GM19455 (cell line): ENCODE measurements around the gene IFNG-AS1.

Source experiments
- ATAC-seq: cut with Tn5 transposase; IDR thresholded peaks from one replicate; pipeline ENCODE4 v1.9.1; 2021; ENCODE audit not compliant: unreplicated experiment

Gene IFNG-AS1

DNA sequence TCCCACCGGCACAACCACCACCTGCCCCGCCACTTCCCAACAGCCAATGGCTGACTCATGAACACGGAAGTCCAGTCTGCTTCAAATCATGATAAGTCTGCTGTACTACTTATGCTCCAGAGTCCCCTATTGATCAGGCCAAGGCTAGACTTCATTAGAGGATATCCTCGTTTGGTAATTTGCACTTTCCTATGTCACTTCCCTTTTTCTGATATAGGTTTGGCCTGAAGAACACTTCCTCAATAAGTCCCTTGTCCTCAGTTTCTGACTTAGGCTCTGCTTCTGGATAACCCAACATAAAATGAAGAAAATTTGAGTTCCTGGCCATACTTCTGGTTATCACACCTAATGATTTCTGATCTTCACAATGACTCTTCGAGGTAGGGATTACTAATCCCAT is 45.3 kb downstream of the IFNG-AS1 start:
- ATAC-seq, result no peak

DNA sequence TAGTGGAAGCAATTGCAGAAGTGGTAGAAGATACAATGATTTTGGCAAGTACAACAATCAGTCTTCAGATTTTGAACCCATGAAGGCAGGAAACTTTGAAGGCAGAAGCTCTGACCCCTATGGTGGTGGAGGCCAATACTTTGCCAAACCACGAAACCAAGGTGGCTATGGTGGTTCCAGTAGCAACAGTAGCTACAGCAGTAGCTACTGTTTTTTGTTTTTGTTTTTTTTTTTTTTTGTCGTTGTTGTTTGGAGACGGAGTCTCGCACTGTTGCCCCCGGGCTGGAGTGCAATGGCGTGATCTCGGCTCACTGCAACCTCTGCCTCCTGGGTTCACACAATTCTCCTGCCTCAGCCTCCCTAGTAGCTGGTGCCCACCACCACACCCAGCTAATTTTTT is 47.4 kb downstream of the IFNG-AS1 start:
- ATAC-seq, result no peak

DNA sequence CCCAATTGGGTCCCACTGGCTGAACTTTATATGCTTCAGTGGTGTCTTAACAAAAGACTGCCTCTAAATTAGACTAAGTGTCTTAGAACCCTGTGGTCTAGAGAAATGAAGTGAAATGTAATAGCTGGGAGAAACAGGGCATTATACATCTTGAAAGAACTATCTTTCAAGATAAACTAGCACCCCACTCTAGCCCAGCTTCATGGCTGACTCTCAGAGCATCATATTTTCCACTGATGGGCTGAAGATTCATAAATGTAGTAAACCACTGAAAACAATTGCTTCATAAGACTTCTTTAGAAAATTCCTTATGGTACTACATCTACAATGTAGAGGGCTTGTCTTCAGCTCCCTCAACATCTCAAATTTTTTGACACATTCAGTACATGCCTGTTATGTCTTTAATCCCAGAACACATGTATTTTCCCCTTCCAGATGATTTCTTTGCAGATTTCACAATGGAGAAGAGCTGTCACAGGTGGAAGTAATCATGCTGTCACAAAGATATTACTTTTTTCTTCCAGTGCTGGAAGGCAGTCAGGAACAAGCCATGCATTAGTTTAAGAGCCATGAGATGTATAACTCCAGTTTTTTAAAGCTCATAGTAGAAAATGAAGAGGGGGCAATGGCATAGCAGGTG is 48.5 kb downstream of the IFNG-AS1 start:
- ATAC-seq, result no peak

- no peak for ATAC-seq
Measured at GRCh38 chr12:68038650-68039049, 49.4 kb downstream of the IFNG-AS1 start.

DNA sequence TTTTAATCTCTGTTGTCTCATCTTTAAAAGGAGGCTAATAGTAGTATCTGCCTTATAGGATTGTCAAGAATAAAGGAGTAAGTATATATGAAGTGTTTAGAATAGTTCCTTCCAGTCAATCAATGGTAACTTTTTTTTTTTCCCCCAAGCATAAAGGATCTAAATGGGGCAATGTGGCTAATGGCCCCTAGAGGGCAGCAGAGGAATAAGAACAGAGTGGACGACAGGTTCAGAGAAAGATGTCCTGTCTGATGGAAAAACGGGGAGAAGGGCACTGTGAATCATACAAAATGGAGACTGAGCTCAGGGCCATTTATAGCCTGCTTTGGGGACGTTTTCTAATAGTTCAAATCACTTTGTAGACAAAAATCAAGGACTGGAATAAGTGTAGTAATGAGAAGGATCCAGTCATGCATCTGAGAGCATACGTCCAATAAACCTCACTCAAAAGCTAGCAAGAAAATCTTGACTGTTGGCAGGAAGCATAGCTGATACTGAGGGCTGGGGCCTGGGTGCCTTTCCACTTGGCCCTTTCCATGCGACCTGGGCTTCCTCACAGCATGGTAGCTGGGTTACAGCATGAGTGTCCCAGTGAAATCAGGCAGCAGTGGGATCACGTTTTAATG is 51.3 kb downstream of the IFNG-AS1 start:
- no peak for ATAC-seq

DNA sequence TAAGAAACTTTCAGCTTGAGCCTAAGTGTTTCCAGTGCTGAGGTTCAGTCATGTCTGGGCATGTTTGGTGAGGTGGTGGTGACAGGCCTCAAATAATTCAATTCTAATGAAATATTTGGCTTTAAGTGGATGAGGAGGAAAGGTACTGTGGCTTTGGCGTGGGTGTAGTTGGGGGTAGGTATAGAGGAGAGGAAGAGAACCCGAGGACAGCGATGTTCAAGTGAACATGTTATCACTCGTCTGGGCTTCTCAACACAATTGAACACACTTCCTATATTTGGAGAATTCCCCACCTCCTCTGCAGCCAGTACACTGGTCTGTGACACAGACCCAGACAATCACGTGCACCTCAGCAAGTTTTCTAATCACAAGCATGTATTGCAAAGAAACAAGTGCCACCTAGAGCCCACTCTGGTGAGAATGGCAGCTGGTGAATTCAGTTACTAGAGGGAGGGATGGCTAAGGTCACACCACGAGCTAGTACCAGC is 53.0 kb downstream of the IFNG-AS1 start:
- peak; percentile 67 for ATAC-seq

GRCh38 chr12:68043435-68043834 is 54.2 kb downstream of the IFNG-AS1 start:
- no peak for ATAC-seq

DNA sequence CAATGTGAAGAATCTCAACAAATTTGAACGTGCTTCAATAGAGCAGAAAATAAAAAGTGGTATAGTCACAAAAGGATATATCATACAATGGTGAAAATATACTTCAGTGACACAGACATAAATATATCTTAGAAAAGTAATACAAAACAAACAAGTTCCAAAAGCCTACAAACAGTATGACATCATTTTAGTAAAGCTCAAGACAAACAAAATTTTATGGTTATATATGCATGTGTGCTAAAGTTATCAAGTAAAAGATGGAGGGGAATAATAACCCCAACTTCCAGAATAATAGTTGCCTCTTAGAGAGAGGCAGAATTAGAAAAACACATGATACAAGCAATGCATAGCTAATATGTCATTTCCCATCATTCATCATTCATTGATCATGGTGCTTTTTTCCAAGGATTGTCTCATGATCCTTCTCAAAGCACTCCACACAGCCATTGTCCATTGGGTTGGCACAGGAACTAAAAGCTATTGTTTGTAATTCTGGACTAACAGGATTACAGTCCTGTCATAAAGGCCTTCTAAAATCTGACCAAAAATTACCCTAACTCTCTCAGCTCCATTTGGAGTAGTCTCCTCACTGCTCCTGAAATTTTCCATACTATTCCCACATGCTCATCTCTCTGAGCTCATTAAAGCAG is 59.5 kb downstream of the IFNG-AS1 start:
- no peak for ATAC-seq

DNA sequence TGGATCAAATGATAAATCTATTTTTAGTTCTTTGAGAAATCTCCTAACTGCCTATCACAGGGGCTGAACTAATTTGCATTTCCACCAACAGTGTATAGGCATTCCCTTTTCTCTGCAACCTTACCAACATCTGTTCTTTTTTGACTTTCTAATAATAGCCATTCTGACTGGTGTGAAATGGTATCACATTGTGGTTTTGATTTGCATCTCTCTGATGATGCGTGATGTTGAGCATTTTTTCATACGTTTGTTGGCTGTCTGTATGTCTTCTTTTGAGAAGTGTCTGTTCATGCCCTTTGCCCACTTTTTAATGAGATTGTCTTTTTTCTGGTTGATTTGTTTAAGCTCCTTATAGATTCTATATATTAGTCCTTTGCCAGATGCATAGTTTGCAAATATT is 67.1 kb downstream of the IFNG-AS1 start:
- no peak for ATAC-seq

GRCh38 chr12:68063900-68064590 is 74.8 kb downstream of the IFNG-AS1 start:
- no peak for ATAC-seq

DNA sequence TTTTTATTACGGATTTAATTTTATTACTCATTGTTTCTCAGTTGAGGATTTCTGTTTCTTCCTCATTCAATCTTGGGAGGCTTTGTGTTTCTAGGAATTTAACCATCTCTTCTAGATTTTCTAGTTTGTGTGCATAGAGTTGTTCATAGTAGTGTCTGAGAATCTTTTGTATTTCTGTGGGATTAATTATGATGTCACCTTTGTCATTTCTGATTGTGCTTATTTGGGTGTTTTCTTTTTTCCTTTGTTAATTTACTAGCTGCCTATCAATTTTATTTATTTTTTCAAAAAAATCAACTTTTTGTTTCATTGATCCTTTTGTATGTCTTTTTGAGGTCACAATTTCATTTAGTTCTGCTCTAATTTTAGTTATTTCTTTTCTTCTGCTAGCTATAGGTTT is 75.9 kb downstream of the IFNG-AS1 start:
- ATAC-seq, result no peak

DNA sequence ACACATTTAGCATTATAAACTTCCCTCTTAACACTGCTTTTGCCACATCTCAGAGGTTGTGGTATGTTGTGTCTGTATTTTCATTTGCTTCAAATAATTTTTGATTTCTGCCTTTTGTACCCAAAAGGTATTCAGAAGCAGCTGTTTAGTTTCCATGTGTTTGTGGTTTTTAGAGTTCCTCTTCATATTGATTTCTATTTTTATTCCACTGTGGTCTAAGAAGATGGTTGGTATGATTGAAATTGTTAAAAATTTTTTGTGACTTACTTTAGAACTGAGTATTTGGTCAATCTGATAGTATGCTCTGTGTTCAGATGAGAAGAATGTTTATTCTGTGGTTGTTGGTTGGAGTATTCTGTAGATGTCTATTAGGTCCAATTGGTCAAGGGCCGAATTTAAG is 76.4 kb downstream of the IFNG-AS1 start:
- ATAC-seq, result no peak

DNA sequence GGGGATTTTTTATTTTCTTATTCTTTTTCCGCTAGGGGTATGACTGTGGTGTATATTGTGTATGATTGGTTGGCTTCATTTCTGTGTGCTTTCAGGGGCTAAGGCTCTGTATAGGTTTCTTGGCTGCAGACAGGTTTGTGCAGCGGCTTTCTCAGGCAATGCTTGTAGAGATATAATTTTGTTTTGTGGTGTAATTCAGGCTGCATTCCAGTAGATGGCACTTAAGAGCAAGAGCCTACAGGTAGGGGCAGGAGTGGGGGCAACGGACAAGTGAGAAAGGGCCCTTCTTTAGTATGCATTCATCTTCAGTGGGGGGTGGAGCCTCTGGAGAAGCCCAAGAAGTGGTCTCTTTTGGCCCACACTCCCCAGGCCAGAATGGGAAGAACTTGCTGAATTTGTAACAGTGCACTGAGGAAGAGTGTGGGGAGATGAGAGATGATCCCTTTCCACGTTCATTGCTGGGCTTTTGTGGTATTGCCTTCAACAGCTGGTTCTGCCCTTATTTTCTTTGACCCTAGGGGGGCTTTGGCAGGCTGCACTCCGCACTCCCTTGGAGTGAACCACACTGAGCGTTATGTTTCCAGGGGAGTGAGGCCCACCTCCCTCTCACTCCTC is 78.6 kb downstream of the IFNG-AS1 start:
- ATAC-seq, result no peak

DNA sequence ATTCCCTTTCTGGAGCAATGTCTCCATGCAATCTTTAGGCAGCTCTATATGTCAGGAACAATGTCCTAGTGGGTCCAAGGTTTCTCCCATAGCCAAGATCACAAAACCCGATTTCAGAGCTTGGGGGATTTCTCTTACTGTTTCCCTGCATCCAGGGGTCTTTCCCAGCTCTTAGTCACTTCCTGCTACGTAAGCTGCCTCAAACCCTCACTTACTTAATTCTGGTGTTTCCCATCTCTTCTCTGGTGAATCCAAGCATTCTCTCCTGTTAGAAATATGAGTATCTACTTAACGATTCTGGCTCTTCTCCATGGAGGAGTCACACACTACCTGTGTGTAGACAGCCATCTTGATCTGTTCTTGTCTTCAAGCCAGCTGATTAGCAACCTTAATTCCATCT is 80.0 kb downstream of the IFNG-AS1 start:
- ATAC-seq, result no peak
